Kidney (tissue), 22 donors: Measurements from ENCODE around the gene CEACAM16. TPM values are rescaled to one million over a fixed set of nuclear protein-coding genes. Genes with fewer than 3 reads are reported as not detected.

ENCODE experiments used
- DNase-seq, 5 donors: peaks; one replicate each; pipeline ENCODE4 v3.0.0-alpha.2; 2013 to 2020
- FAIRE-seq: peaks from 2 replicates; lab custom pipeline; 2012; peaks lifted over from hg19 to GRCh38; lab: Jason Lieb, UNC
- H3K27ac ChIP-seq, 2 donors: one replicate each; pipeline ENCODE4 v1.7.0; 2013; ENCODE audit warnings: low read depth in 2 of 2, low read length in 2 of 2, inconsistent platforms in 1 of 2
- H3K27me3 ChIP-seq: one replicate; pipeline ENCODE4 v1.7.1; 2013; ENCODE audit warnings: low read length, inconsistent platforms; ENCODE audit not compliant: control insufficient read depth, insufficient read depth
- H3K36me3 ChIP-seq, 3 donors: one replicate each; pipeline versions ENCODE4 v1.7.0 to v1.7.1; 2013; ENCODE audit warnings: low read length in 3 of 3, control low read depth in 1 of 3, inconsistent platforms in 1 of 3; ENCODE audit not compliant: insufficient read depth in 3 of 3, control insufficient read depth in 2 of 3
- H3K4me1 ChIP-seq, 3 donors: one replicate each; pipeline versions ENCODE4 v1.7.0 to v1.7.1; 2013; ENCODE audit warnings: low read length in 3 of 3, inconsistent platforms in 1 of 3, low read depth in 1 of 3; ENCODE audit not compliant: control insufficient read depth in 2 of 3, insufficient read depth in 2 of 3
- H3K4me3 ChIP-seq, 3 donors: one replicate each; pipeline versions ENCODE4 v1.7.0 to v1.8.1; 2013; ENCODE audit warnings: low read length in 3 of 3, control low read depth in 1 of 3, inconsistent platforms in 1 of 3
- H3K9ac ChIP-seq, 3 donors: one replicate each; pipeline versions ENCODE4 v1.7.0 to v1.7.1; 2013; ENCODE audit warnings: low read length in 3 of 3, control low read depth in 1 of 3, inconsistent platforms in 1 of 3
- H3K9me3 ChIP-seq, 3 donors: one replicate each; pipeline versions ENCODE4 v1.7.0 to v1.7.1; 2013; ENCODE audit warnings: low read length in 3 of 3, control low read depth in 1 of 3, inconsistent platforms in 1 of 3; ENCODE audit not compliant: control insufficient read depth in 2 of 3, insufficient read depth in 1 of 3
- CTCF ChIP-seq: IDR thresholded peaks from 3 replicates; pipeline ENCODE4 v1.5.1; 2012; ENCODE audit warnings: mild to moderate bottlenecking, moderate library complexity, borderline replicate concordance; ENCODE audit not compliant: insufficient read depth; ENCODE audit errors: extremely low read depth
- intact Hi-C: fragments of 100-400 bp; cut with DNase I; formaldehyde crosslinking; loops from one replicate; pipeline ENCODE4 v1.11.1; 2022
- long read RNA-seq, 10 donors: library from polyadenylated mRNA in 1 of 10; unstranded in 1 of 10; transcript quantifications; one replicate each; pipeline ENCODE4 v2.0.0 and lab custom pipeline, GENCODE V29; 2021 to 2026
- polyA plus RNA-seq: library from polyadenylated mRNA; stranded (reverse); fragments of 350-450 nt; fragmentation: Illumina TruSeq; extraction: RNeasy Lipid Tissue Mini Kit (QIAGEN cat#74804); gene quantifications from one replicate; pipeline ENCODE4 v1.2.3, GENCODE V29; 2014; ENCODE audit warnings: low read depth, low replicate concordance; ENCODE audit not compliant: insufficient read depth
- total RNA-seq: library from RNA; stranded (reverse); fragmentation: NEBNext Ultra II Directional; extraction: Animal tissue kit (Norgen Biotek cat#: 25700); gene quantifications from one replicate; pipeline ENCODE4 v1.2.1, GENCODE V29; 2021
- donor health status: control.
- donor health status: control.
- donor health status: control.
- donor health status: control.
- donor health status: control.
- donor health status: DM: yes; HTN: yes; CAD: no.
- donor health status: Normal renal cell carcinoma (clear cell type).

CEACAM16 gene
- total RNA-seq (not detected), polyA plus RNA-seq (not detected)
- long read RNA-seq, donor 1 = 0 reads
- long read RNA-seq, donor 2 = 0 reads
- long read RNA-seq, donor 3 = 0 reads
- long read RNA-seq, donor 4 = 0 reads
- long read RNA-seq, donor 5 = 0 reads
- long read RNA-seq, donor 6 = 0 reads
- long read RNA-seq, donor 7, partial matches to known transcripts = 1 of 1 reads
- long read RNA-seq, donor 7, other reads (novel, unspliced or antisense) = 0 of 1 reads
- long read RNA-seq, donor 8 = 0 reads
- long read RNA-seq, donor 9 = 0 reads
- long read RNA-seq, donor 10 = 0 reads

GRCh38 chr19:44698492-44699201 is at the start of gene CEACAM16:
Gene CEACAM16, plus strand, starts transcription at chr19:44699151. Its CDS starts 2,306 bp downstream, at chr19:44701457.
- no peak within 1 kb of the TSS for H3K4me3 ChIP-seq
- no peaks in the 10 kb centered on the region for H3K36me3 ChIP-seq
- intact Hi-C loops = no loop called here
- TF ChIP-seq CTCF = no peak
- H3K9ac ChIP-seq = no peak within 1 kb of the TSS
- FAIRE-seq = no peak
- no peaks in the 10 kb centered on the region for H3K9me3 ChIP-seq
- H3K4me1 ChIP-seq = no peaks in the 10 kb centered on the region
- DNase-seq = no peak
- H3K27me3 ChIP-seq = no peaks in the 10 kb centered on the region
- no peak within 1 kb of the TSS for H3K27ac ChIP-seq

GRCh38 chr19:44649578-44650145 is 49.3 kb upstream of the CEACAM16 start:
- H3K9ac ChIP-seq = no peak overlapping the region
- H3K4me3 ChIP-seq = no peak overlapping the region
- DNase-seq (no peak), FAIRE-seq (no peak)
- no peak for TF ChIP-seq CTCF
- peaks cover 0 to 15% (median 13%) of the 10 kb centered on the region in 3 donors for H3K4me1 ChIP-seq
- no peaks in the 10 kb centered on the region for H3K9me3 ChIP-seq
- peaks cover 0 to 23% (median 22%) of the 10 kb centered on the region in 3 donors for H3K36me3 ChIP-seq
- H3K27ac ChIP-seq = no peak overlapping the region
- no peaks in the 10 kb centered on the region for H3K27me3 ChIP-seq
- intact Hi-C loops = no loop called here

- no peaks in the 10 kb centered on the region for H3K9me3 ChIP-seq
- peaks cover 5 to 42% (median 29%) of the 10 kb centered on the region in 3 donors for H3K36me3 ChIP-seq
- intact Hi-C loops = no loop called here
- TF ChIP-seq CTCF = no peak
- H3K27me3 ChIP-seq = no peaks in the 10 kb centered on the region
- H3K9ac ChIP-seq = no peak overlapping the region
- FAIRE-seq (no peak), DNase-seq (no peak)
- no peak overlapping the region for H3K4me3 ChIP-seq
- no peak overlapping the region for H3K27ac ChIP-seq
- H3K4me1 ChIP-seq = peaks cover 0 to 10% (median 8%) of the 10 kb centered on the region in 3 donors
Observed at GRCh38 chr19:44653343-44653742, 45.6 kb upstream of the CEACAM16 start.
